ENCODE data around the gene FAF1. TPM values are rescaled to one million over a fixed set of nuclear protein-coding genes. Genes with fewer than 3 reads are reported as not detected.

The FAF1 gene
- total RNA-seq, 1 experiment from 2014 or later, result 109 TPM

DNA sequence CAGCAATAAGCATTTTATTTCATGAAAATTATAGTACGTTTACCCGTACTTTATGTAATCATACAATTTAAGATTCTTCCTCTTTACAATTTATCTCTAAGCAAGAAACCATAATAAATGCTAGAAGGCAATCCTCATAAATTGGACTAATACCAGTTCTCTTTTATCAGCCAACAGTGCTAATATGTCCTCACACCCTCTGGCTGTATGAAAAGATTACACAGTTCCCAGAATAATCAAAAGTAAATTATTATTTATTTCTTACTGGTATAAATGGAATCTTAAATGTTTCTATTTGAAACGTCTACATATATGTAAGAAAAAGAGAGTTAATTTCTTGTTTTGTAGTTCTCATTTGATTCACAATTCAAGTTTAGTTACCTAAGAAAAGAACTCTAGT lies 6.9 kb upstream of the FAF1 start:
- no peak for DNase-seq (ENCODE audit: low spot score)
- BruUV-seq (replicated peaks), result no TSS peak
- Histone ChIP-seq H3K27ac (ENCODE audit: low read depth, low read length, poor library complexity, severe bottlenecking) (peak overlapping the region; percentile 97), H3K9me3 (ENCODE audit: low read depth, low read length, poor library complexity, severe bottlenecking) (no peaks in the 10 kb centered on the region), H3K4me1 (ENCODE audit: insufficient read depth, low read length, poor library complexity, severe bottlenecking) (peaks cover 10% of the 10 kb centered on the region), H3K36me3 (ENCODE audit: insufficient read depth, low read length, poor library complexity, severe bottlenecking) (no peaks in the 10 kb centered on the region), H3K27me3 (replicated peaks; ENCODE audit: insufficient read depth, low read depth, low read length, poor library complexity) (no peaks in the 10 kb centered on the region), H3K4me3 (ENCODE audit: low read depth, low read length, poor library complexity, severe bottlenecking) (peak overlapping the region; percentile 92)
- POLR2A ChIA-PET (ENCODE audit: low non-redundant PET), result no interaction called here
- CTCF ChIA-PET, result no interaction called here
- intact Hi-C loops (cut with micrococcal nuclease; ENCODE audit: unreplicated experiment), result loop anchor here (5.0 kb wide), 1 partner anchor 95 kb away; no protein-coding TSS in a partner anchor
- TF ChIP-seq CTCF (conservative IDR thresholded peaks at IDR 0.05; ENCODE audit: low read depth, low read length) (no peak), EZH2 (IDR thresholded peaks at IDR 0.05; ENCODE audit: borderline replicate concordance, low read depth, low read length, poor library complexity, severe bottlenecking) (no peak)

- Histone ChIP-seq H3K27ac (ENCODE audit: low read depth, low read length, poor library complexity, severe bottlenecking) (no peak overlapping the region), H3K36me3 (ENCODE audit: insufficient read depth, low read length, poor library complexity, severe bottlenecking) (no peaks in the 10 kb centered on the region), H3K4me1 (ENCODE audit: insufficient read depth, low read length, poor library complexity, severe bottlenecking) (peaks cover 10% of the 10 kb centered on the region), H3K9me3 (ENCODE audit: low read depth, low read length, poor library complexity, severe bottlenecking) (no peaks in the 10 kb centered on the region), H3K4me3 (ENCODE audit: low read depth, low read length, poor library complexity, severe bottlenecking) (no peak overlapping the region), H3K27me3 (replicated peaks; ENCODE audit: insufficient read depth, low read depth, low read length, poor library complexity) (no peaks in the 10 kb centered on the region)
- intact Hi-C loops (cut with micrococcal nuclease; ENCODE audit: unreplicated experiment), result loop anchor here (5.0 kb wide), 1 partner anchor 93 kb away; no protein-coding TSS in a partner anchor
- ChIA-PET CTCF (no interaction called here), POLR2A (ENCODE audit: low non-redundant PET) (no interaction called here)
- BruUV-seq (replicated peaks), result no TSS peak
- TF ChIP-seq EZH2 (IDR thresholded peaks at IDR 0.05; ENCODE audit: borderline replicate concordance, low read depth, low read length, poor library complexity, severe bottlenecking) (no peak), CTCF (conservative IDR thresholded peaks at IDR 0.05; ENCODE audit: low read depth, low read length) (no peak)
- no peak for DNase-seq (ENCODE audit: low spot score)
Measured at GRCh38 chr1:50964863-50965262, 4.8 kb upstream of the FAF1 start.

- CTCF ChIA-PET, result interaction anchor here (1.0 kb wide), 1 partner anchor 12 kb away, joined by 3 read pairs; no protein-coding TSS in a partner anchor
- POLR2A ChIA-PET (ENCODE audit: low non-redundant PET), result no interaction called here
- TF ChIP-seq CTCF (conservative IDR thresholded peaks at IDR 0.05; ENCODE audit: low read depth, low read length) (no peak), EZH2 (IDR thresholded peaks at IDR 0.05; ENCODE audit: borderline replicate concordance, low read depth, low read length, poor library complexity, severe bottlenecking) (no peak)
- no peaks in the 10 kb centered on the region for H3K36me3 ChIP-seq (ENCODE audit: insufficient read depth, low read length, poor library complexity, severe bottlenecking)
- no peaks in the 10 kb centered on the region for H3K27me3 ChIP-seq (replicated peaks; ENCODE audit: insufficient read depth, low read depth, low read length, poor library complexity)
- H3K4me1 ChIP-seq (ENCODE audit: insufficient read depth, low read length, poor library complexity, severe bottlenecking), result no peaks in the 10 kb centered on the region
- no TSS peak for BruUV-seq (replicated peaks)
- peak; percentile 61 for DNase-seq (ENCODE audit: low spot score)
- H3K4me3 ChIP-seq (ENCODE audit: low read depth, low read length, poor library complexity, severe bottlenecking), result peak overlapping the region; percentile 74
- peak overlapping the region; percentile 70 for H3K27ac ChIP-seq (ENCODE audit: low read depth, low read length, poor library complexity, severe bottlenecking)
- H3K9me3 ChIP-seq (ENCODE audit: low read depth, low read length, poor library complexity, severe bottlenecking), result no peaks in the 10 kb centered on the region
- intact Hi-C loops (cut with micrococcal nuclease; ENCODE audit: unreplicated experiment), result no loop called here
Measured at GRCh38 chr1:50959303-50959912, 659 bp downstream of the FAF1 start.
